HG03159 (cell line): ENCODE results near the gene KIF26B.

ENCODE experiments used
- ATAC-seq: cut with Tn5 transposase; IDR thresholded peaks from one replicate; pipeline ENCODE4 v1.9.1; 2021; ENCODE audit warnings: mild to moderate bottlenecking, moderate library complexity; ENCODE audit not compliant: unreplicated experiment

The KIF26B gene

GRCh38 chr1:245608271-245608670, 453.5 kb downstream of the KIF26B start:
- ATAC-seq: no peak

GRCh38 chr1:245609354-245610150, 454.8 kb downstream of the KIF26B start:
- no peak for ATAC-seq

GRCh38 chr1:245611251-245611650, 456.5 kb downstream of the KIF26B start:
- no peak for ATAC-seq

- no peak for ATAC-seq
Observed at GRCh38 chr1:245614476-245614875, 459.7 kb downstream of the KIF26B start.

GRCh38 chr1:245615001-245615400, 460.2 kb downstream of the KIF26B start:
- no peak for ATAC-seq

- no peak for ATAC-seq
Observed at GRCh38 chr1:245621589-245621988, 466.8 kb downstream of the KIF26B start.

GRCh38 chr1:245622332-245623014, 467.7 kb downstream of the KIF26B start:
- no peak for ATAC-seq

GRCh38 chr1:245641384-245641783, 486.6 kb downstream of the KIF26B start:
- ATAC-seq: no peak

GRCh38 chr1:245645406-245645805, 490.6 kb downstream of the KIF26B start:
- peak; percentile 17 for ATAC-seq

- peak; percentile 57 for ATAC-seq
Observed at GRCh38 chr1:245645894-245646293, 491.1 kb downstream of the KIF26B start.

- ATAC-seq: no peak
Observed at GRCh38 chr1:245648749-245649522, 494.2 kb downstream of the KIF26B start.

- no peak for ATAC-seq
Observed at GRCh38 chr1:245649666-245650065, 494.9 kb downstream of the KIF26B start.

- ATAC-seq: no peak
Observed at GRCh38 chr1:245650441-245650960, 495.7 kb downstream of the KIF26B start.

GRCh38 chr1:245651093-245651492, 496.3 kb downstream of the KIF26B start:
- no peak for ATAC-seq

- no peak for ATAC-seq
Observed at GRCh38 chr1:245652116-245652515, 497.3 kb downstream of the KIF26B start.

- ATAC-seq: no peak
Observed at GRCh38 chr1:245652660-245653427, 498.1 kb downstream of the KIF26B start.

- ATAC-seq: no peak
Observed at GRCh38 chr1:245654460-245655050, 499.8 kb downstream of the KIF26B start.

GRCh38 chr1:245656189-245656717, 501.5 kb downstream of the KIF26B start:
- ATAC-seq: no peak

GRCh38 chr1:245657371-245657770, 502.6 kb downstream of the KIF26B start:
- ATAC-seq: no peak

- ATAC-seq: no peak
Observed at GRCh38 chr1:245663373-245663772, 508.6 kb downstream of the KIF26B start.
